ENCODE data around the gene SLC12A5. TPM values are rescaled to one million over a fixed set of nuclear protein-coding genes. Genes with fewer than 3 reads are reported as not detected.

The SLC12A5 gene
- total RNA-seq, 1 donor from 2014 or later = 5.1 TPM

DNA sequence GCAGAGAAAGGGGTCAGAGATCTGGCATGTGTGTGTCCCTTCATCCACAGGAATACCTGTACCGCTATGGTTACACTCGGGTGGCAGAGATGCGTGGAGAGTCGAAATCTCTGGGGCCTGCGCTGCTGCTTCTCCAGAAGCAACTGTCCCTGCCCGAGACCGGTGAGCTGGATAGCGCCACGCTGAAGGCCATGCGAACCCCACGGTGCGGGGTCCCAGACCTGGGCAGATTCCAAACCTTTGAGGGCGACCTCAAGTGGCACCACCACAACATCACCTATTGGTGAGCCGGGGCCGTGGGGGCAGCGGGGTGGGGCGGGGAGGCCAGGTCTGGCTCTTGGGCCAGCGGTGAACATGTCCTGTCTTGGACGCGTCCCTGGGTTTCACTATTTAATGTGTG, 19.2 kb upstream of the SLC12A5 start:
- no peaks in the 10 kb centered on the region for H3K36me3 Mint-ChIP-seq
- DNase-seq (ENCODE audit: extremely low spot score, unreplicated experiment) = no peak
- H3K4me3 Mint-ChIP-seq = no peak overlapping the region
- peaks cover 77% of the 10 kb centered on the region for H3K27me3 Mint-ChIP-seq
- TF ChIP-seq, protein P1, sequence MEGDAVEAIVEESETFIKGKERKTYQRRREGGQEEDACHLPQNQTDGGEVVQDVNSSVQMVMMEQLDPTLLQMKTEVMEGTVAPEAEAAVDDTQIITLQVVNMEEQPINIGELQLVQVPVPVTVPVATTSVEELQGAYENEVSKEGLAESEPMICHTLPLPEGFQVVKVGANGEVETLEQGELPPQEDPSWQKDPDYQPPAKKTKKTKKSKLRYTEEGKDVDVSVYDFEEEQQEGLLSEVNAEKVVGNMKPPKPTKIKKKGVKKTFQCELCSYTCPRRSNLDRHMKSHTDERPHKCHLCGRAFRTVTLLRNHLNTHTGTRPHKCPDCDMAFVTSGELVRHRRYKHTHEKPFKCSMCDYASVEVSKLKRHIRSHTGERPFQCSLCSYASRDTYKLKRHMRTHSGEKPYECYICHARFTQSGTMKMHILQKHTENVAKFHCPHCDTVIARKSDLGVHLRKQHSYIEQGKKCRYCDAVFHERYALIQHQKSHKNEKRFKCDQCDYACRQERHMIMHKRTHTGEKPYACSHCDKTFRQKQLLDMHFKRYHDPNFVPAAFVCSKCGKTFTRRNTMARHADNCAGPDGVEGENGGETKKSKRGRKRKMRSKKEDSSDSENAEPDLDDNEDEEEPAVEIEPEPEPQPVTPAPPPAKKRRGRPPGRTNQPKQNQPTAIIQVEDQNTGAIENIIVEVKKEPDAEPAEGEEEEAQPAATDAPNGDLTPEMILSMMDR (conservative IDR thresholded peaks at IDR 0.05) = no peak
- H3K27ac Mint-ChIP-seq = no peak overlapping the region
- no peaks in the 10 kb centered on the region for H3K4me1 Mint-ChIP-seq (ENCODE audit: unreplicated experiment)
- no peaks in the 10 kb centered on the region for H3K9me3 Mint-ChIP-seq

DNA sequence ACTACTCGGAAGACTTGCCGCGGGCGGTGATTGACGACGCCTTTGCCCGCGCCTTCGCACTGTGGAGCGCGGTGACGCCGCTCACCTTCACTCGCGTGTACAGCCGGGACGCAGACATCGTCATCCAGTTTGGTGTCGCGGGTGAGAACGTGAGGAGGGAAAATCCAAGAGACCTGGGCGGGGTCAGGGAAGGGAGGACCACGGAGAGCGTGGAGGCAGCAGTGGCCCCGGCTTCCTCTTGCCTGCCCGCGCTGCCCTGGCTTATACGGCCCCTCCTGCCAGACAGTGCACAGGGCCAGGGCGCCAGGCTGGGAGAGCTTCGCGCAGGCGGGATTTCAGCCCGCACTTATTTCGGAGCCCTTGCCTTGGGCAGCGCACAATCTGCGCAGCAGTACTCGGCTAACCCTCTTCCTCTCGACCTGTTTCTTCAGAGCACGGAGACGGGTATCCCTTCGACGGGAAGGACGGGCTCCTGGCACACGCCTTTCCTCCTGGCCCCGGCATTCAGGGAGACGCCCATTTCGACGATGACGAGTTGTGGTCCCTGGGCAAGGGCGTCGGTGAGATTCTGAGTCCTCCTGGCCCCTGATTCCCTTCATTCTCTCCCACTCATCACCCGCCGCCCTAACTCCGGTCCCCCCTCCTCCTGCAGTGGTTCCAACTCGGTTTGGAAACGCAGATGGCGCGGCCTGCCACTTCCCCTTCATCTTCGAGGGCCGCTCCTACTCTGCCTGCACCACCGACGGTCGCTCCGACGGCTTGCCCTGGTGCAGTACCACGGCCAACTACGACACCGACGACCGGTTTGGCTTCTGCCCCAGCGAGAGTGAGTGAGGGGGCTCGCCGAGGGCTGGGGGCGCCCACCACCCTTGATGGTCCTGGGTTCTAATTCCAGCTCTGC, 18.3 kb upstream of the SLC12A5 start:
- H3K27ac Mint-ChIP-seq = no peak overlapping the region
- TF ChIP-seq, protein P1 (conservative IDR thresholded peaks at IDR 0.05) = no peak
- H3K4me1 Mint-ChIP-seq (ENCODE audit: unreplicated experiment) = no peaks in the 10 kb centered on the region
- H3K27me3 Mint-ChIP-seq = peaks cover 78% of the 10 kb centered on the region
- H3K9me3 Mint-ChIP-seq = no peaks in the 10 kb centered on the region
- no peaks in the 10 kb centered on the region for H3K36me3 Mint-ChIP-seq
- no peak overlapping the region for H3K4me3 Mint-ChIP-seq
- DNase-seq (ENCODE audit: extremely low spot score, unreplicated experiment) = no peak

DNA sequence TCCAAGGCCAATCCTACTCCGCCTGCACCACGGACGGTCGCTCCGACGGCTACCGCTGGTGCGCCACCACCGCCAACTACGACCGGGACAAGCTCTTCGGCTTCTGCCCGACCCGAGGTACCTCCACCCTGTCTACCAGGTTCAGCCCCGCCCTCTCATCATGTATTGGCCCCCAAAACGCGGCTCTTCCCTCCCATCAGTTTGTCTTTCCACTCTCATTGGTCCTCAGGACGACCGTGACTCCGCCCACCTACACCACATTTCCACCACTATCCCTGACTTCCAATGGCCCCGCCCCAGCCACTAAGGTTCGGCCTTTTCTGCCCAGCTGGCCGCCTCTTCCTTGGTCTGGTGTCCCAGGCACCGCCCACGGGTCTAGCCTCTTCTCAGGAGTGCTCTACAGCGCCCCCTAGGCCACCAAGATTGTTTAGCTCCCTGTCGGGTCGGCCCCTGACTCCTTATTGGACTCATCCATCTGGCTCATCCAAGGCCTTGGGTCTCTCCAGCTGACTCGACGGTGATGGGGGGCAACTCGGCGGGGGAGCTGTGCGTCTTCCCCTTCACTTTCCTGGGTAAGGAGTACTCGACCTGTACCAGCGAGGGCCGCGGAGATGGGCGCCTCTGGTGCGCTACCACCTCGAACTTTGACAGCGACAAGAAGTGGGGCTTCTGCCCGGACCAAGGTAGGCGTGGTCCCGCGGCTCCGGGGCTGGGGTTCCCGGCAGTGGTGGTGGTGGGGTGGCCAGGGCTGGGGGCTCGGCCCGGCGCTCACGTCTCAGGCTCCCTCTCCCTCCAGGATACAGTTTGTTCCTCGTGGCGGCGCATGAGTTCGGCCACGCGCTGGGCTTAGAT, 17.2 kb upstream of the SLC12A5 start:
- Mint-ChIP-seq H3K27ac (no peak overlapping the region), H3K4me3 (no peak overlapping the region)

DNA sequence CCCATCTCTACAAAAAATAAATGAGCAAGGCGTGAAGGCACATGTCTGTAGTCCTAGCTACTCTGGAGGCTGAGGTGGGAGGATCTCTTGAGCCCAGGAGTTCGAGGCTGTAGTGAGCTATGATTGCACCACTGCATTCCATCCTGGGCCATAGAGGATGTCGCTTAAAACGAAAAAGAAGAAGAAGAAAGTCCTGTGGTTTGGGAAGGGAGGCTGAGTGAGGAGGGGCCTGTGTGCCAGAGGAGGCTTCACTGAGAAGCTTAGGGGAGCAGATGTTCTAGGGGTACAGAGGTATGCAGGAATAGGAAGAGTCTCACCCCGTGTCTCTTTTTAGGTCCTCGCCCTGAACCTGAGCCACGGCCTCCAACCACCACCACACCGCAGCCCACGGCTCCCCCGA, 16.1 kb upstream of the SLC12A5 start:
- no peaks in the 10 kb centered on the region for H3K9me3 Mint-ChIP-seq
- no peak overlapping the region for H3K4me3 Mint-ChIP-seq
- no peaks in the 10 kb centered on the region for H3K4me1 Mint-ChIP-seq (ENCODE audit: unreplicated experiment)
- DNase-seq (ENCODE audit: extremely low spot score, unreplicated experiment) = no peak
- H3K27ac Mint-ChIP-seq = no peak overlapping the region
- peaks cover 80% of the 10 kb centered on the region for H3K27me3 Mint-ChIP-seq
- TF ChIP-seq, protein P1 (conservative IDR thresholded peaks at IDR 0.05) = no peak
- H3K36me3 Mint-ChIP-seq = no peaks in the 10 kb centered on the region

More for the DNA sequence above, 17.2 kb upstream of the SLC12A5 start:
- Mint-ChIP-seq H3K9me3 (no peaks in the 10 kb centered on the region), H3K36me3 (no peaks in the 10 kb centered on the region), H3K4me1 (ENCODE audit: unreplicated experiment) (no peaks in the 10 kb centered on the region), H3K27me3 (peaks cover 78% of the 10 kb centered on the region)
- TF ChIP-seq, protein P1 (conservative IDR thresholded peaks at IDR 0.05) = no peak
- DNase-seq (ENCODE audit: extremely low spot score, unreplicated experiment) = no peak

DNA sequence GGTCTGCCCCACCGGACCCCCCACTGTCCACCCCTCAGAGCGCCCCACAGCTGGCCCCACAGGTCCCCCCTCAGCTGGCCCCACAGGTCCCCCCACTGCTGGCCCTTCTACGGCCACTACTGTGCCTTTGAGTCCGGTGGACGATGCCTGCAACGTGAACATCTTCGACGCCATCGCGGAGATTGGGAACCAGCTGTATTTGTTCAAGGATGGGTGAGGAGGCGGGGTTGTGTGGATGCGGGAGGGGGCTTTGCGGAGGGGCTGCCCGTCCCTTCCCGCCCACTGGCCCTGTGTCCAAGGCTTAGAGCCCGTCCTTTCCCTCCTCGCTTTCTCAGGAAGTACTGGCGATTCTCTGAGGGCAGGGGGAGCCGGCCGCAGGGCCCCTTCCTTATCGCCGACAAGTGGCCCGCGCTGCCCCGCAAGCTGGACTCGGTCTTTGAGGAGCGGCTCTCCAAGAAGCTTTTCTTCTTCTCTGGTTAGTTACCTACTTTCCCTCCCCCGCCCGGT, 15.6 kb upstream of the SLC12A5 start:
- Mint-ChIP-seq H3K4me1 (ENCODE audit: unreplicated experiment) (no peaks in the 10 kb centered on the region), H3K36me3 (no peaks in the 10 kb centered on the region), H3K27ac (no peak overlapping the region), H3K4me3 (no peak overlapping the region), H3K27me3 (peaks cover 81% of the 10 kb centered on the region), H3K9me3 (no peaks in the 10 kb centered on the region)
- TF ChIP-seq, protein P1 (conservative IDR thresholded peaks at IDR 0.05) = no peak
- no peak for DNase-seq (ENCODE audit: extremely low spot score, unreplicated experiment)
